HG02884 (cell line): Measurements from ENCODE around the gene MRPL43.
"Not testable (repeated sequence)": the region's sequence is repeated elsewhere in the genome, so short reads cannot be mapped to it uniquely, and the experiment has no call there.

Experiments used
- ATAC-seq: cut with Tn5 transposase; IDR thresholded peaks from one replicate; pipeline ENCODE4 v1.9.1; 2021; ENCODE audit warnings: mild to moderate bottlenecking, moderate library complexity; ENCODE audit not compliant: unreplicated experiment

MRPL43 gene

GRCh38 chr10:100984672-100985177 is 2.6 kb downstream of the MRPL43 start:
- ATAC-seq: no peak

DNA sequence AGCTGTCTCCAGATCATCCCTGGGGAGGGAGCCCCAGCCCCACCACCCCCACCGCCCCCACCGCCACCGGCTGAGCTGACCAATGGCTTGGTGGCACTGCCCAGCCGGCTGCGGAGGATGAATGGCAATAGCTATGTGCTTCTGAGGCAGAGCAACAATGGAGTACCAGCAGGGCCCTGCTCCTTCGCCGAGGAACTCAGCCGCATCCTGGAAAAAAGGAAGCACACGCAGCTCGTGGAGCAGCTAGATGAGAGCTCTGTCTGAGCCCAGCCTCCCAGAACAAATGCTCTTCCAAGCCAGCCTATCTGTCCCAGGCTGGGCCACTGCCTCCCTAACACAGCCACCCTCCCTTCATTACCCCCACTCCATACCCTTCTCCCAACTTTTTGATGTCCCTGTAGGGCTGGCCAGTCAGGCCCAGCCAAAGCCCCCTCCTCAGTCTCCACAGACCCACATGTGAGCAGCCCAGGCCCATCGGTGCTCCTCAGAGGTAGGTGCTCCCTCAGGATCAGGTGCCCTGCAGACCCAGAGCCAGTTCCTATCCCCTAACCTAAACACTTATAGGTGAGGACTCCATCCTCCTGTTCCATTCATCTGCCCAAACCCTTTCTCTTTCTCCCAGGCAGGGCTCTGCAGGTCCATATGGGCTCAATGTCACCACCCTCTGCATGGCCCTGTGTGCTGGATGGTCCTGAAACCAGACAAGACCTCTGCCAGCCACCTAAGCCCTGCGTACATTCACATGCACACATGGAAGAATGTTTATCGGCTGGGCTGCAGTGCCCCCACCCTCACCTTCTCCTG is 3.2 kb downstream of the MRPL43 start:
- ATAC-seq: no peak

DNA sequence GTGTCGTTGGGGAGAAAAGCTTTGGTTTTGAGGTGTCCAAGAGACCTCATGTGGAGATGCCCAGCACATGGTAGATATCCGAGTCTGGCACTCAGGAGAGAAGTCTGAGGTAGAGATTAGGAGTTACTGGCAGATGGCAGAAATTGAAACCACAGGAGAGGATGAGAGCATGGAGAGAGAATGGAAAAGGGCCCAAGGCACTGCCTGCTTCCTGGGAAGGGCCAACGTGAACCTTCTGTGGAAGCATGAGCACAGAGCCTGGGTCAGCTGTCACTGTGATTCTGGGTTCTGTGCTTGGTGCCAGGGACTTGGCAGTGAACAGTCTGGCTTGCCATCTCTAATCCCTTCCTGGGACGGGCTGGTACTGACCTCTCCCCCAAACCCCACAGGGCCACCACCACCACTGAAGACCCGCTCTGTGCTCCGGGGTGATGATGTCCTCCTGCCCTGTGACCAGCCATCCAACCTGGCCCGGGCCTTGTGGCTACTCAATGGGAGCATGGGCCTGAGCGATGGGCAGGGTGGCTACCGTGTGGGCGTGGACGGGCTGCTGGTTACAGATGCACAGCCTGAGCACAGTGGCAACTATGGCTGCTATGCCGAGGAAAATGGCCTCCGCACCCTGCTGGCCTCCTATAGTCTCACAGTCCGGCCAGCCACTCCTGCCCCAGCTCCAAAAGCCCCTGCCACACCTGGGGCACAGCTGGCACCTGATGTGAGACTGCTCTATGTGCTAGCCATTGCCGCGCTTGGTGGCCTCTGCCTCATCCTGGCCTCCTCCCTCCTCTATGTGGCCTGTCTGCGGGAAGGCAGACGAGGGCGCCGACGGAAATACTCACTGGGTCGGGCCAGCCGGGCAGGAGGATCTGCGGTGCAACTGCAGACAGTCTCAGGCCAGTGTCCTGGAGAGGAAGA is 4.1 kb downstream of the MRPL43 start:
- ATAC-seq: no peak

DNA sequence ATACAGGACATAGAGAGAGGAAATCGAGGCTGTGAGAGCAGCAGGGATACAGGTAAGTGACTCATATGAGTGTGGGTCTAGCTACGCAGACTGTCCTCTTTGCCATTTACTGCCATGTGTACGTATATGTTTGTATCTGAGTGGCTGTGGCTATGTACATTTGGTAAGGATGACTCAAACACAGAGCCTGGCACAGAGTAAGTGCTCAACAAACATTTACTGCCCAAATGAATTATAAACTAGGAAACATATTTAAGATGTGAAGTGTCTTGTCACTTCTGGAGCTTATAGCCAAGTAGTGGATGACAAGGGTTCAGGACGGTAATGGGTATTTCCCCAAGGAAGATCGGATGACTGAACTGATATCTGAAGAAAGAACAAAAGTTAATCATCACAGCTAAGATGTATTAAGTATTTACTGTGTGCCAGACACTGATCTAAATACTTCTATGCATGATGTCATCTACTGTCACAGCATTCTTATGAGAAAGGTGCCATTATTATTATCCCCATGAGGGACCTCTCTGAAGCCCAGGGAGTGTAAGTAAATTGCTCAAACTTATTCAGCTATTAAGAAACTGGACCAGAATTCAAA is 6.0 kb downstream of the MRPL43 start:
- no peak for ATAC-seq

DNA sequence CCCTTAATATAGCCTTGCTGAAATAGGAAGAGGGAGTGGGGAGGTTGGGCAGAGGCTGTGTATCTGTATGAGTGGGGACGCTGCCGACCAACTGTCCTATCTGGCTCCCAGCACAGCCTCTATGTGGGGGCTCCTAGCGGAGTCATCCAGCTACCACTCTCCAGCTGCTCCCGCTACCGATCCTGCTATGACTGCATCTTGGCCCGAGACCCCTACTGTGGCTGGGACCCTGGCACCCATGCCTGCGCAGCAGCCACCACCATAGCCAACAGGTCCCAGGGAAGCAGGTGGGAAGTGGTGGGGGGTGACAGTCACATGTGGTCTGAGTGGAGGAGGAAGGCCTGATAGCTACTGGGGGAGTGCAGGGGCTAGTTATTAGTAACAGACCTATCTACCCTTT is 6.6 kb downstream of the MRPL43 start:
- ATAC-seq: no peak

DNA sequence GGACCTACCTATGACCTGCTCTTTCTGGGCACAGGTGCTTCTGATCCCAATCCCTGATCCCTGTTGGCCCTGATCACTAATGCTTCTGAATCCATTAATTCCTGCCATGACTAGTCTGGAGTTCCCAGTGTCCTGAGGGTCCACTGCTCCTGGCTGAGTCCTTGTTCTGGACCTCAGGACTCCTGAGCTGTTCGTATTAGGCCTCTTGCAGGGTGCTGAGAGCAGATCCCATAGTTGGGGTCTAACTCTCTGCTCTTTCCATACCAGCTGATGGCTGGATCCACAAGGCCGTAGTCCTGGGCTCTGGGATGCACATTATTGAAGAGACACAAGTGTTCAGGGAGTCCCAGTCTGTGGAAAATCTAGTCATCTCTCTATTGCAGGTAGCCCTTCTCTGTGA is 7.0 kb downstream of the MRPL43 start:
- ATAC-seq: no peak

GRCh38 chr10:100979791-100980272 is 7.5 kb downstream of the MRPL43 start:
- no peak for ATAC-seq

- ATAC-seq: no peak
Measured at GRCh38 chr10:100978901-100979195, 8.4 kb downstream of the MRPL43 start.

GRCh38 chr10:100978121-100978900 is 9.0 kb downstream of the MRPL43 start:
- no peak for ATAC-seq

GRCh38 chr10:100977436-100977835 is 9.9 kb downstream of the MRPL43 start:
- ATAC-seq: no peak

GRCh38 chr10:100976906-100977305 is 10.4 kb downstream of the MRPL43 start:
- ATAC-seq: no peak

GRCh38 chr10:100975397-100975796 is 11.9 kb downstream of the MRPL43 start:
- ATAC-seq: not testable (repeated sequence)

- ATAC-seq: no peak
Measured at GRCh38 chr10:100972904-100973535, 14.3 kb downstream of the MRPL43 start.

- no peak for ATAC-seq
Measured at GRCh38 chr10:100972115-100972903, 15.0 kb downstream of the MRPL43 start.

- ATAC-seq: no peak
Measured at GRCh38 chr10:100970914-100971811, 16.1 kb downstream of the MRPL43 start.

GRCh38 chr10:100970076-100970913 is 17.0 kb downstream of the MRPL43 start:
- no peak for ATAC-seq
